Measurements from ENCODE around the gene HBB. TPM values are rescaled to one million over a fixed set of nuclear protein-coding genes. Genes with fewer than 3 reads are reported as not detected.
A peak's percentile ranks its signal among the peaks of the same experiment; 100 is the strongest.

The HBB gene
- total RNA-seq, 1 donor from 2014 or later, result 16,523 TPM

DNA sequence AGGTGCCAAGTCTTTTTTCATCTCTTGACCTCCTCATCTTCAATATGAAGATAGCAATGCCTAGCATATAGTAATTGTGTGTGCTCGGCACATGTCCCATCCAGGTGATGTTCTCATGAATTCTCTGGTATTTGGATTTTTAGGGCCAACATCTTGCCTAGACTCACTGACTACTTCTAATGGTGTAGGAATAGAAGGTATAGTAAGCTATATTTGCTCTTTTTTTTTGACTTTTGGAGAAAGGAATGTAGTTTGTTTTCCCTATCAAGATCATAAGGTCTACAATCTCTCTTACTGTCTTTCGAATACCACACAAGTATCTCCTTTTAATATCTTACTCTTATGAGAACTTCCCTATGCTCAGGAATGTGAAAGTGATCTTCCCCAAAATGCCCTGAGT, 4.2 kb upstream of the HBB start:
- intact Hi-C loops (cut with DNase I), result no loop called here
- DNase-seq (ENCODE audit: low spot score) (no peak), ATAC-seq (no peak)

GRCh38 chr11:5230266-5230665, 3.4 kb upstream of the HBB start:
- intact Hi-C loops (cut with DNase I), result no loop called here
- ATAC-seq, result no peak
- DNase-seq (ENCODE audit: low spot score), result no peak

DNA sequence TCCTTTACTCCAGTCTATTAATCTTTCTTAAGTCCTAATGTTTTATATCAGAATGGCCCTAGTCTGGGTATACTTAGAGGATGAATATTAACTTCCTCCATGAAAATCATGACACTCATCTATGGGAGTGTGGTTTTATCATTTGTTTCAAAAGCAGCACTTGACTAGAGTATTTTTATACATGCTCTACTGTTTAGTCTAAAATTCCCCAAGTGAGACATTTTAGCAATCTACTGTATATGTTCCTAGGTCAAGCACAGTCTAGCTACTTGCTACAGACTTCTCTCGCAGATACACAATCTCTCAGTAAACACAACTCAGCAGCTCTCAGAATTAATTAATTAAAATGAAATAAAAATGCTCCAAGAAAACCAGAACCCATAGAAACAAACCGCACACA, 2.9 kb upstream of the HBB start:
- ATAC-seq, result no peak
- no peak for DNase-seq (ENCODE audit: low spot score)
- intact Hi-C loops (cut with DNase I), result no loop called here

DNA sequence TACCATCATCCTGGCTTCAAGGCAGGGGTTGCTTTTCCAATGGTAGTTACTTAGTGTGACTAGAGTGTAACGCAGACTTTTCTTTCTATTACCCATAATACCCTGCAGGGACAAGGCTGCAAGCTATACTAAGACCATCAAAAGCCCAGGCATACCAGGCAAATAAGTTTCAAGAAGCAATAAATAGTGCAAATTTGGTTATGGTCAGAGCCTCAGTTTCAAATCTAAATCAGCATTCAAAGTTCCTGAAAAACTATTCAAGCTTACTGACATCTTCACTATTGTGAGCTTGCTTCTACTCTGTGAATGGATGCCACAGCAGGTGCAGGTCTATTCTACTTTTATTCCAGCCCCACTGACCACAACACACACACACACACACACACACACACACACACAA, 2.5 kb upstream of the HBB start:
- DNase-seq (ENCODE audit: low spot score), result no peak
- intact Hi-C loops (cut with DNase I), result no loop called here
- no peak for ATAC-seq

- intact Hi-C loops (cut with DNase I), result no loop called here
- ATAC-seq (no peak), DNase-seq (ENCODE audit: low spot score) (no peak)
Measured at GRCh38 chr11:5228124-5228523, 1.3 kb upstream of the HBB start.

DNA sequence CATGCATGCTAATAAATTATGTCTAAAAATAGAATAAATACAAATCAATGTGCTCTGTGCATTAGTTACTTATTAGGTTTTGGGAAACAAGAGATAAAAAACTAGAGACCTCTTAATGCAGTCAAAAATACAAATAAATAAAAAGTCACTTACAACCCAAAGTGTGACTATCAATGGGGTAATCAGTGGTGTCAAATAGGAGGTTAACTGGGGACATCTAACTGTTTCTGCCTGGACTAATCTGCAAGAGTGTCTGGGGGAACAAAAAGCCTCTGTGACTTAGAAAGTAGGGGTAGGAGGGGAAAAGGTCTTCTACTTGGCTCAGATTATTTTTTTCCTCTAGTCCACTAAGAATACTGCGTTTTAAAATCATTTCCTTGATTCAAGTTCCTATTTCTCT, 810 bp upstream of the HBB start:
- intact Hi-C loops (cut with DNase I), result no loop called here
- ATAC-seq, result no peak
- DNase-seq (ENCODE audit: low spot score), result no peak

- DNase-seq (ENCODE audit: low spot score), result no peak
- intact Hi-C loops (cut with DNase I), result no loop called here
Measured at GRCh38 chr11:5225480-5225871, 1.4 kb downstream of the HBB start.

GRCh38 chr11:5224538-5225479, 2.1 kb downstream of the HBB start:
- intact Hi-C loops (cut with DNase I), result no loop called here
- DNase-seq (ENCODE audit: low spot score), result no peak
- no peak for ATAC-seq

More at GRCh38 chr11:5225480-5225871, 1.4 kb downstream of the HBB start:
- peak; percentile 45 for ATAC-seq

GRCh38 chr11:5223686-5224085, 3.2 kb downstream of the HBB start:
- DNase-seq (ENCODE audit: low spot score) (no peak), ATAC-seq (no peak)
- intact Hi-C loops (cut with DNase I), result no loop called here

- no peak for ATAC-seq
- no peak for DNase-seq (ENCODE audit: low spot score)
- intact Hi-C loops (cut with DNase I), result no loop called here
Measured at GRCh38 chr11:5223146-5223545, 3.7 kb downstream of the HBB start.

- ATAC-seq, result no peak
- no peak for DNase-seq (ENCODE audit: low spot score)
- intact Hi-C loops (cut with DNase I), result no loop called here
Measured at GRCh38 chr11:5210376-5210885, 16.4 kb downstream of the HBB start.

DNA sequence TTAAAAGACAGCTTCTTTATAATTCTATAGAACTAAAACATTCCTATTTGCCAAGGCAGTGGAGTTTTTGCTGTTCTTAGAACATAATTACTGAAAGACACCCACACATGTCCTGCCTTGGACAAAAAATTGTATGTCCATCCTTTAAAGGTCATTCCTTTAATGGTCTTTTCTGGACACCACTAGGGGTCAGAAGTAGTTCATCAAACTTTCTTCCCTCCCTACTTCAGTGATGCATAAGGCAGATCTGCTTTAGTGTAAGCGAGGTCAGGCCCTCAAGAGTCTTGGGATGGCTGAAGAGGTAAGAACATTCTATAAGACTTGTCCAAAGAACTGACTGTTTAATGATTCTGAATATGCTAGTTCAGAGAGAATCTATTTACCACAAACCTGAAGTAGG, 22.1 kb downstream of the HBB start:
- DNase-seq (ENCODE audit: low spot score), result no peak
- intact Hi-C loops (cut with DNase I), result no loop called here
- no peak for ATAC-seq

- intact Hi-C loops (cut with DNase I), result no loop called here
- ATAC-seq (no peak), DNase-seq (ENCODE audit: low spot score) (no peak)
Measured at GRCh38 chr11:5203366-5203765, 23.5 kb downstream of the HBB start.

DNA sequence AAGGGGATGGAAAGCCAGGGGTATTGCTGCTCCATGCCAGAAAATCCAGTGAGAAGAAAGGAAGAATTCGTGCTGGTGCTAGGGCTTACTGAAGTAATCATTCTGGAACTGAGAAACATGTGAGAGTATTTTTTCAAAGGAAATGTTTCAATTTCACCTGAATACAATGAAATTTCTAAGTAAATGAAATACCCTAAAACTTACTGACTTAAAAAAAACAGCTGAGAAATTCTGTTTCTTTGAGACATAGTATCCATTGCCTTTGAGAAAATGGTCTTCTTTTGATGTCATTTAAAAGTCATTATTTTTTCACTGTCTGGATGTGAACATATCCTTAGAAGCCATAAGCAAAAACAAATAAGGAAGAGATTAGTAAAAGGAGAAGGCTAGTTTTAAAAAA, 26.3 kb downstream of the HBB start, which contains the start of gene OR51V1:
TSS of gene OR51V1 (minus strand) at position 101 of the 400 bp plus-strand sequence. CDS start at position 101, 0 bp downstream.
- DNase-seq (ENCODE audit: low spot score), result no peak
- ATAC-seq, result no peak
- intact Hi-C loops (cut with DNase I), result no loop called here

DNA sequence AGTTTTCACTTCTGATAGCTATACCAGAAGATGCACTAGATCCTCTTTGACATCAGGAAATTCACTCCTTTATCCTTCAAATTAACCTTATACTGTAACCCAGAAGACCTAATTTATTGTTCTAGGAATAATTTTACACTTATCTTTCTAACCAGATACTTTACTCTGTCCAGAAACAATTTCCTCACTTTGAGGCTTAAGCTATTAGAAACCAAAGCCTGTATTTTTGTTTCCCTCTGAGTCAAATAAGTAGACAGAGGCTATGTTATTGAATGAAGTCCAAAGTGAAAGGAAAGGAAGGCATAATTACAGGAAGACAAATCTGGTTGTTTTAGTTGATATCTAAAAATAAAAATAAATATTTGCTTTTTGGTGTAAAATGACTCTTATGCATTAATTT, 28.6 kb downstream of the HBB start:
- ATAC-seq (no peak), DNase-seq (ENCODE audit: low spot score) (no peak)
- intact Hi-C loops (cut with DNase I), result no loop called here

DNA sequence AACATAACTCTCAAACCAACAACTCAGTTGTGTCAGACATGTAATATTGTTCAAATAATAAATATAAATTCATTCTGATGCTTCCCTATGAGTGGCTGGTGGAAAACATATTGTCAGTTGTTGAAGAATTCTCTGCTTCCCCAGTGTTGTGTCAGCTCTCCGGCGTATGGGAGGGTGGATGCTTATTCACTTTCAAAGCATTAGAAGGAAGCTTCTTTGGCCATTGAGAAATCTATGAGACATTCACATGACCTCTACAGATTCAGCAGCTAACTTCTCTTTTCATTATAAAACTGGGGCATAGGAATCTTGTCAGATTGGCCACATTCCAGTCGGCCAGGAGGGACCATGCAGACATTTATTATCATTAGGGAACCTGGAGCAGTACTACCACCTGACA, 29.3 kb downstream of the HBB start:
- intact Hi-C loops (cut with DNase I), result no loop called here
- no peak for DNase-seq (ENCODE audit: low spot score)
- ATAC-seq, result no peak

DNA sequence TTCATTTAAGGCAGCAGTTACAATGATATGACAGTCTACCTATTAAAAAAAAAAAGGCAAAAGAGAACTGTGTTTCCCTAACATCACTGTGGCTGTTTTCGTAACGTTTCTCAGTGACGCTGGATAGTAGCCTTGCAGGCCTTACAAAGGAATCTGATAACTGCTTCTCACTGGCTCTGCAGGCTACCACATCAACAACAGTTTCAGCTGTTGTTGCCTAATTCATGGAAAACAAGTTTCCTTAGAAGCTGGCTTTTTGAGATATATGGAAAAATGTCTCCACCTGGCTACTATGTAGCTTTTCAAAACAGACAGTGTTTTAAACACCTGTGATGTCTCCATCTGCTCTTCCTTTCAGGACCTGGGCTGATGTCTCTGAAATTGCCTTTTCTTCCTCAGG, 30.1 kb downstream of the HBB start:
- ATAC-seq (no peak), DNase-seq (ENCODE audit: low spot score) (no peak)
- intact Hi-C loops (cut with DNase I), result no loop called here

- intact Hi-C loops (cut with DNase I), result no loop called here
- DNase-seq (ENCODE audit: low spot score) (no peak), ATAC-seq (no peak)
Measured at GRCh38 chr11:5196067-5196466, 30.8 kb downstream of the HBB start.

- ATAC-seq (no peak), DNase-seq (ENCODE audit: low spot score) (no peak)
- intact Hi-C loops (cut with DNase I), result no loop called here
Measured at GRCh38 chr11:5192738-5193137, 34.1 kb downstream of the HBB start.

DNA sequence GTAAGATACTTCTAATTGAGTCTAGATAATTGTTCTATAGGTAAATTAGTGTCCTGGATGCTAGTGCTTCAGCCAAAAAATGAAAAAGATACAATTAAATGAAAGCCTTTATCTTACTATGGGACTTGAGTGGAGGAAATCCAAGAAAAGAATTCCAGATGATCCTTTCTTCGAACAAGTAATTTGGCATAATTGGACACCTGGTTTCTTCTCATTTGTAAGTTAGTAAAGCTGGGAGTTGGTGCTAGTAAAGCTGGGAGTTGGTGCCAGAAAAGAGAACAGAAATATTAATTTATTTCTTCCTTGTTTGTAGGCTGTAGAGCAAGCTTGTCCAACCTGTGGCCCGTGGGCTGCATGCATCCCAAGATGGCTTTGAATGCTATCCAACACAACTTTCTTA, 38.7 kb downstream of the HBB start:
- DNase-seq (ENCODE audit: low spot score), result no peak
- intact Hi-C loops (cut with DNase I), result no loop called here
- no peak for ATAC-seq

Measured in sciatic nerve (tissue), 2 donors.